RPMI7951 (cell line): ENCODE results near the gene HORMAD2. TPM values are rescaled to one million over a fixed set of nuclear protein-coding genes. Genes with fewer than 3 reads are reported as not detected.

Experiments used
- DNase-seq: peaks from one replicate; pipeline ENCODE4 v3.0.0-alpha.2; 2012; ENCODE audit warnings: low read depth
- total RNA-seq: library from RNA; depleted of rRNA; stranded (reverse); fragments of >200 nt; shearing (Covaris generic); gene quantifications from 2 replicates; pipeline ENCODE4 v1.2.3, GENCODE V29; 2014

Gene HORMAD2
- total RNA-seq, 1 experiment from 2014 or later: not detected

DNA sequence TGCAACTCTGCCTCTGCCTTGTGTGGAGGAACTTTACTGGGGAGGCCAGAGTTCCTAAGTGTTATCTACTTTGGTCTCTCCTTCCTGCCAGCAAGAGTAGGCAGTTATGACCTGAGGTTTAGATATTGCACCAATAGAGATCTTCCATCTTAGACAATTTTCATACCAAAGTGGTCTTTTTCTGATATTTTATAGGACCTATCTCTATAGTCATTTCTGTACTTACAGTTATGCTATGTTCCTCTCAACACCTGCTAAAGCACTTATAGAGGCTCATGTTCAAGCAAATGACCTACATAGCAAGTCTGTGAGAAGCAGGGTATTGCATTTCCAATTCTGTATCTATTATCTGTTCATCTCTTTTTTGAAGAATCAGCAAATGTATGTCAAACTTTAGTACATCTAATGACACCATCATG lies 80.8 kb downstream of the HORMAD2 start:
- no peak for DNase-seq

GRCh38 chr22:30167296-30167695 lies 87.0 kb downstream of the HORMAD2 start:
- peak; percentile 24 for DNase-seq

- no peak for DNase-seq
Measured at GRCh38 chr22:30167734-30168133, 87.5 kb downstream of the HORMAD2 start.

DNA sequence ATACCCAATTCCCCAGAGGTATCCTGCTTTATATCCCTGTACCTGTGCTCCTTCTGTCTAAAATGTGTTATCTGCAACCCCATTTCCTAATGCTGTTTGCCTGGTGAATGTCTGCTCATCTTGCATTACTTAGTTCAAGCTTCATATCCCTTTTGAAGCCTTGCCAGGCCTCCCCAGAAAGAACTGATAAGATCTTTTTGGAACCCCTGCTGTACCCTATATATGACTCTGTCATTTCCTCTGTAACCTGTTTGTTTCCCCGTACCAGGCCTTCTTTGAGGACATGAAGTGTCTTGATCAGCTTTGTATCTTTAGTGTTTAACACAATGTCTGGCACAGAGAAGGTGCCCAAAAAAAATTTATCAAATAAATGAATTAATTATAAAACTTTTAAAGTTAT lies 88.7 kb downstream of the HORMAD2 start:
- DNase-seq: peak; percentile 39

DNA sequence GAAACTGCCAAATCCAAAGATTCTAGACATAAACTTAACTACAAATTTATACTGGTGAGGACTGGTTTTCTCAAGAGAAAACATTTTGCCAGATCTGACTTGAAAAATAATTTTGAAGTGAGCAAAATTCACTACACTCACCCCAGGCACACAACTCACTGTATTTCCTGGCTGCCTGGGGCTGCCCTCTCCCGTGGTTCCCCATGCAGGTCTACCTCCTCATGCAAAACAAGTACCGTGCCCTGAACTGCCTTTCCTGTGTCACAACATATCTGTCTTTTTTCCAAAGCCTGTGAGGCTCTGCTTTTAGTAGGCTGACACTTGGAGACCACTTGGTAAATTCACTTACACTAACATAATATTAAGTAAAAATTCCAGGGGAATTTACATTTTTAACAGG lies 89.9 kb downstream of the HORMAD2 start:
- DNase-seq: no peak

GRCh38 chr22:30171008-30171407 lies 90.7 kb downstream of the HORMAD2 start:
- no peak for DNase-seq

GRCh38 chr22:30175690-30176288 lies 95.5 kb downstream of the HORMAD2 start:
- no peak for DNase-seq

GRCh38 chr22:30176431-30176830 lies 96.2 kb downstream of the HORMAD2 start:
- no peak for DNase-seq

- no peak for DNase-seq
Measured at GRCh38 chr22:30178181-30179126, 98.2 kb downstream of the HORMAD2 start.

DNA sequence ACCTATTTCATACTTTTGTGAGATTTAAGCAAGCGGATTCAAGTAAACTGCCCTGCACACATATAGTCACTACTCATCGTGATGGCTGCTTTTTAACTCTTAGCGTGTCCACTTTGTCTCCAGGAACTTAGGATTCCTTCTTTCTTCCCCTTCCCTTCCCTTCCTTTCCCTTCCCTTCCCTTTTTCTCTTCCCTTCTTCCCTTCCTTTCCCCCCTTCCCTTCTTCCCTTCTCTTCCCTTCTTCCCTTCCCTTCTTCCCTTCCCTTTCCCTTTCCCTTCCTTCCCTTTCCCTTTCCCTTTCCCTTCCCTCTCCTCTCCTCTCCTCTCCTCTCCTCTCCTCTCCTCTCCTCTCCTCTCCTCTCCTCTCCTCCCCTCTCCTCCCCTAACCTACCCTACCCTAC lies 100.4 kb downstream of the HORMAD2 start:
- no peak for DNase-seq

DNA sequence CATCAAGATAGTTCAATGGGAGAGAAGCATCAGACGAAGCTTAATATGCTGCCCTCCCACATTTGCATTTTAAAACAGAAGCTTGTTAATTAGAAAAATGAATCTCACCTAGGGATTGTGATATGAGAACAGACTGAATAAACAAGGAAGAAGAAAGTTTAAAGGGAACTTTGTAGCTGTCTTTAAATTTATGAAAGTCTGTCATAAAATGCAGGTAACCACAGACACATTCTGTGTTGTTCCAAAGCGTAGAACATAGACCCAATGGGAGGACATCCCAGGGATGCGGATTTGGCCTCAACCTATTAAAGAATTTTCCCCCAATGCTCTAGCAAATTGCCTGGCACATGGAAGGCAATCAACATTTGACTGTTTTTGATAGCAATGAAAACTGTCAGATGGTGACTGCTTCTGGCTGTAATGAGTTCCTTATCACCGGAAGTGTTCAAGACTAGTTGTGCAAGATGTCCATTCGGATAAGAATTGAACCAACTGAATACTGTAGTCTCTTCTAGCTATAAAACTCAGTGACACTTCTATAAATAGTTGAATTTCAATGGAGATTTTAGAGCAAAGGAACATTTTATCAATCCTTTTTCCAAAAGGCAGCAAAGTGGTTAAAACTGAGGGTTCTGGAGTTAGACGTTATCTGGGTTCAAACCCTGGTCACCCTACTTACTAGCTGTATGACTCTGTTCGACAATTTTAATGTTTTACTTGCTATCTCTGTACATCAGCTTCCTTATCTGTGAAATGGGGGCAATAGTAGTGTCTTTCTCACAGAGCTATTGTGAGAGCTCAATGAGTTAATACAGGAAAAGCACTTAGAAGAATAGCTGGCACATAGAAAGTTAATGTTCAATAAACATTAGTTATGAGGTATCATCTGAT lies 101.4 kb downstream of the HORMAD2 start:
- no peak for DNase-seq

- no peak for DNase-seq
Measured at GRCh38 chr22:30182350-30182745, 102.1 kb downstream of the HORMAD2 start.

DNA sequence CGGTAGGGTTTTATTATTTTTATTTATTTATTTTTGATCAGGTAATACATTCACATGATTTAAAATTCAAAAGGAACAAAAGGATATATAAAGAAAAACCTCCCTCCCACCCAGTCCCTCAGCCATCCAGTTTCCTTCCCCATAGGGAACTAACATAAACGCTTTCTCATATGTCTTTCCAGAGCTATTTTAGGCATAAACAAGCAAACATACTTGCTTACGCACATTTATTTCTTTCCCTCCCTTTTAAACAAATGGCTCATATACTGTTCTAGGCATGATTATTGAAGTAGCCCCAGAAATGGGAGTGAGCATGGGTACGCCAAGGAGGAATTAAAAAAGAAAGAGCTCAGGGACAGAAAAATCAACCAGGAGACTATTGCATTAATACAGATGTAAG lies 102.6 kb downstream of the HORMAD2 start:
- no peak for DNase-seq

DNA sequence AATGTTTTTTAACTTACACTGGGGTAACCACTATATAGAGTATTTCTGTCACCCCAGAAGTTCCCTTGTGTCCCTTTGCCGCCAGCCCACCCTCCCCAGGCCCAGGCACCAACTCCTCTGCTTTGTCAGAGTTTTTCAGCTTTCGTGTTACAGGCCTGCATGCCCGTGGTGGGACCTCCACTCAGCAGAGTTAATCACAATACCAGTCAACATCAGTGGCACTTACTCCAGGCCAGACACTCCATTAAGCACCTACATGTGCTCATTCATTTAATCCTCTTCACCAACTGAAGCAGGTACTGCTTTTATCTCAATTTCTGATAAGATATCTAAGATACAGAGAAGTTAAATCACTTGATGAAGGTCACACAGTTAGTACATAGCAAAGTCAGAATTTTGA lies 103.0 kb downstream of the HORMAD2 start:
- DNase-seq: no peak

DNA sequence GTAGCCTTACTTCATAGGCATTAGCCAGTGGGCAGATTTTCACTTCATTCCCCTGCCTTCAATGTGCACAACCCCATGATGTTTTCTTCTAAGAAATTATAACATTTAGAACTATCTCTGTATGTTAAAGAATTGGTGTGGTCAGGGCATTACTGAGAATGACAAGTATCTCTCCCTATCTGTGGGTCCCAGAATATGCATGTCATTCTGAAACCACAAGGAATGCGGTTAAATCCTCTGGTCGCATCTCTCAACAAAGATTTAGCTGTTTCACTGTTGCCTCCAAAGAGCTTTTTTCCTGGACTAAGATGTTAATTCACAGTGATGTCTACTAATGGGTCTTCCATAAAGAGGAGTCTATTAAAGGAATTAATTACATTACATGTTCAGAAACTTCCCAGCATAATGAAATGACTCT lies 103.6 kb downstream of the HORMAD2 start:
- peak; percentile 81 for DNase-seq

GRCh38 chr22:30185129-30185528 lies 104.9 kb downstream of the HORMAD2 start:
- DNase-seq: no peak

DNA sequence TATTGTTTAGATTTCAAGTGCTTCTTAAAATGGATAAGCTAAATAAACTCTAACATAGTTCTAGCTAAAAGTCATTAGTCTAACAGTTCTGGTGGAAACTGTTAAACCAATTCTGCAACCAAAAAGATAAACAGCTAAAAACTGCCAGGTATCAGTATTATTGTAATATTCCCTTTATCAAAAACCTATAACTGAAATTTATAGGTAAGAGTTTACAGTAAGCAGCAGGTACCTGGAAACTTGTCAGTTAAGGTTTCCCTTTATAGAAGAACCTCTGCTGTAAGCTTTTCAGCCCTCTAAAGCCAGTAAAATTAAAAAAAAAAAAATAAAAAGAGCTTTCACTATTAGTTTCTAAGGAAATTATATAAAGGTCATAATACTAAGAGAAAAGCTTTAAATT lies 105.3 kb downstream of the HORMAD2 start:
- no peak for DNase-seq

DNA sequence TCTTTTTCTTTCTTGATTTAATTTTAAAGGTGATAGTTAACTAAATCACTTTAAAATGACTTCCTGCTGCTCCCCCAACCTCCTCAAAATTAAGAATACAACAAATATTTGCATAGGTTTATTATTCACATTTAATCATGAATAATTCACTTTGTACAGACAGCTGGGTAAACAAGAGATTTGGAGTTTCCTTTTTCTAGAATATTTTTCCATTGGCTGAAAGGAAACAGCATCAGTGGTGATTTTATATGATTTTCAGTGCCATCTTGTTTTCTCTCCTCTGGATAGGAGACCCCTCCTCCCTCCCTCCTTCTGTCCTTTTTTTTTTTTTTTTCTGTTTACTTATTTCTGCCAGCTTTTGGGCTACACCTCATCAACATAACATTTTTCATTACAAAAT lies 105.8 kb downstream of the HORMAD2 start:
- no peak for DNase-seq

GRCh38 chr22:30186510-30186909 lies 106.2 kb downstream of the HORMAD2 start:
- no peak for DNase-seq

DNA sequence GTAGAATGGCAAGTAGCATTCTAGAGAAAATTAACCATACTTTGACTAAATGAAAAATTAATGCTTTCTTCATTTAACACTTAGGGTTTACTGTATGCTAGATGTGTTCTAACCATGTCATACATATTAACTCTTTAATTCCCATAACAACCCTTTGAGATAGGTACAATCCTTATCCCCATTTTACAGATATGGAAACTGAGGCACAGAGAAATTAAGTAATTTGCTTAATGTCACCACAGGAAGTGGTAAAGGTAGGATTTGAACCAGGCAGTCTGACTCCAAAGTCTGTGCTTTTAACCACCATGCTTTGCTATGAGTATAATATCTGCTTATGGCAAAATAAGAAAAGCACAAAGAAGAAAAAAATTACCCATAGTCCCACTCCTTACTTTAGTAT lies 106.8 kb downstream of the HORMAD2 start:
- no peak for DNase-seq

- no peak for DNase-seq
Measured at GRCh38 chr22:30187529-30188407, 107.5 kb downstream of the HORMAD2 start.
